ENCODE results near the gene LILRB5. TPM values are rescaled to one million over a fixed set of nuclear protein-coding genes. Genes with fewer than 3 reads are reported as not detected.
"Not testable (repeated sequence)": the region's sequence is repeated elsewhere in the genome, so short reads cannot be mapped to it uniquely, and the experiment has no call there.

The LILRB5 gene
- total and polyA plus RNA-seq, 2 of the 8 experiments (the other 6 are each of a cell fraction or from before 2014, with no cell fraction given) = 0.05 TPM; not detected in 1

GRCh38 chr19:54207193-54207592 is 49.9 kb downstream of the LILRB5 start:
- DNase-seq (ENCODE audit: low read depth in 1 of 2, low spot score in 2 of 2); H2AK5ac ChIP-seq (ENCODE audit: low read depth, low read length); H4K91ac ChIP-seq (replicated peaks; ENCODE audit: insufficient read length, low read length); H3K27me3 ChIP-seq (replicated peaks in 1 of 4; ENCODE audit: control insufficient read depth in 3 of 4, extremely low read depth in 1 of 4, insufficient read depth in 3 of 4, low read length in 3 of 4); H3K9ac ChIP-seq (replicated peaks in 1 of 4; ENCODE audit: extremely low read depth in 1 of 4, low read depth in 3 of 4, low read length in 3 of 4); H4K5ac ChIP-seq (ENCODE audit: insufficient read length, low read depth, low read length); H2BK20ac ChIP-seq (ENCODE audit: low read length); H3K4ac ChIP-seq (replicated peaks; ENCODE audit: insufficient read length, low read depth, low read length); H2BK120ac ChIP-seq (replicated peaks; ENCODE audit: low read depth, low read length); H2BK5ac ChIP-seq (ENCODE audit: low read depth, low read length); H2BK12ac ChIP-seq (ENCODE audit: low read depth, low read length); H3K27ac ChIP-seq (ENCODE audit: low read depth, low read length); H2AFZ ChIP-seq (ENCODE audit: low read length); H3K23ac ChIP-seq (ENCODE audit: insufficient read length); H3K4me2 ChIP-seq (ENCODE audit: insufficient read depth in 1 of 2, low read depth in 2 of 2, low read length in 2 of 2); H3K18ac ChIP-seq (ENCODE audit: extremely low read depth, low read length); H3K9me3 ChIP-seq (ENCODE audit: insufficient read depth in 2 of 2, low read depth in 1 of 2, low read length in 1 of 2); FAIRE-seq; H3K4me3 ChIP-seq (ENCODE audit: extremely low read depth in 1 of 4, insufficient read depth in 2 of 4, low read depth in 3 of 4, low read length in 4 of 4); H3K56ac ChIP-seq (replicated peaks; ENCODE audit: insufficient read length, low read depth, low read length); H2BK15ac ChIP-seq (ENCODE audit: low read length); H4K8ac ChIP-seq (ENCODE audit: extremely low read depth, insufficient read depth, low read length); CTCF ChIA-PET (ENCODE audit: partially characterized antibody); H3K14ac ChIP-seq (ENCODE audit: insufficient read length): not testable (repeated sequence)
- peaks cover 21% of the 10 kb centered on the region for H3K79me1 ChIP-seq (ENCODE audit: low read depth, low read length)
- H3K4me1 ChIP-seq (replicated peaks in 1 of 4; ENCODE audit: control insufficient read depth in 3 of 4, insufficient read depth in 4 of 4, low read length in 3 of 4) = peaks cover 12 to 22% (median 18%) of the 10 kb centered on the region in 4 experiments
- H3K36me3 ChIP-seq (ENCODE audit: control insufficient read depth in 2 of 4, insufficient read depth in 4 of 4, low read length in 3 of 4) = peaks cover 45 to 62% (median 58%) of the 10 kb centered on the region in 4 experiments
- WGBS, 2 experiments (ENCODE audit: extremely low coverage in 1 of 2, insufficient coverage in 1 of 2, insufficient read length in 1 of 2, insufficient replicate concordance in 2 of 2, low coverage in 1 of 2, low lambda C conversion rate in 2 of 2, missing lambda C conversion rate in 1 of 2) = 92% methylated on average over 23 of the region's 23 CpGs; no CpG with 5 or more reads in 1 of the 2 experiments
- peak in 1 of 2 experiments; percentile 14; a peak in 1 of 3 replicates for TF ChIP-seq POLR2A (IDR thresholded peaks at IDR 0.05; ENCODE audit: control extremely low read depth in 1 of 2, low read depth in 2 of 2, low read length in 2 of 2)
- peaks cover 13% of the 10 kb centered on the region for H3K23me2 ChIP-seq (ENCODE audit: low read depth, low read length)
- POLR2A ChIA-PET (ENCODE audit: partially characterized antibody) = interaction anchor here (1.0 to 23.4 kb wide), 14 partner anchors 10 to 229 kb away, joined by 3 to 909 read pairs (median 7); partner anchors contain the start of genes CNOT3, LILRB3, MBOAT7 and RPS9
- H4K20me1 ChIP-seq (replicated peaks in 1 of 2; ENCODE audit: control insufficient read depth in 1 of 2, insufficient read depth in 2 of 2, low read length in 2 of 2) = peaks cover 53 to 55% of the 10 kb centered on the region in 2 experiments
- H3K79me2 ChIP-seq (ENCODE audit: control insufficient read depth in 1 of 2, insufficient read depth in 2 of 2, low read length in 2 of 2) = peaks cover 20 to 48% of the 10 kb centered on the region in 2 experiments

Measured in H1 (cell line).